DMS114 treated with DMSO at 0.1 percent for 48 hours (cell line): Measurements from ENCODE around the gene SPEN.
"Not testable (repeated sequence)": the region's sequence is repeated elsewhere in the genome, so short reads cannot be mapped to it uniquely, and the experiment has no call there.

Experiments
- DNase-seq: peaks from one replicate; lab custom pipeline; 2025; ENCODE audit not compliant: unreplicated experiment; lab: John Stamatoyannopoulos, UW

The SPEN gene

GRCh38 chr1:15847100-15847892 lies at the start of gene SPEN:
Gene SPEN, plus strand, starts transcription at chr1:15847707. Its CDS starts 361 bp downstream, at chr1:15848068.
- peak; percentile 90 for DNase-seq

GRCh38 chr1:15799004-15799867 lies 48.3 kb upstream of the SPEN start:
- DNase-seq = no peak

GRCh38 chr1:15799928-15800835 lies 47.3 kb upstream of the SPEN start:
- DNase-seq = no peak

- no peak for DNase-seq
Observed at GRCh38 chr1:15802234-15802965, 45.1 kb upstream of the SPEN start.

GRCh38 chr1:15803380-15803779 lies 44.1 kb upstream of the SPEN start:
- no peak for DNase-seq

GRCh38 chr1:15804060-15804459 lies 43.4 kb upstream of the SPEN start:
- DNase-seq = no peak

- DNase-seq = no peak
Observed at GRCh38 chr1:15807121-15807520, 40.4 kb upstream of the SPEN start.

- DNase-seq = not testable (repeated sequence)
Observed at GRCh38 chr1:15807549-15807948, 40.0 kb upstream of the SPEN start, which contains the start of gene UQCRHL. Gene UQCRHL, minus strand, starts transcription at chr1:15807649. Its CDS starts 0 bp downstream, at chr1:15807649.

- no peak for DNase-seq
Observed at GRCh38 chr1:15808955-15809354, 38.6 kb upstream of the SPEN start.

- no peak for DNase-seq
Observed at GRCh38 chr1:15810073-15810472, 37.4 kb upstream of the SPEN start.

- no peak for DNase-seq
Observed at GRCh38 chr1:15816674-15817073, 30.8 kb upstream of the SPEN start.

GRCh38 chr1:15820478-15820877 lies 27.0 kb upstream of the SPEN start:
- DNase-seq = no peak

GRCh38 chr1:15825800-15826199 lies 21.7 kb upstream of the SPEN start:
- DNase-seq = no peak

GRCh38 chr1:15826810-15827507 lies 20.5 kb upstream of the SPEN start:
- no peak for DNase-seq

- not testable (repeated sequence) for DNase-seq
Observed at GRCh38 chr1:15827567-15827966, 19.9 kb upstream of the SPEN start.

- DNase-seq = not testable (repeated sequence)
Observed at GRCh38 chr1:15828931-15829330, 18.6 kb upstream of the SPEN start.

GRCh38 chr1:15830258-15830657 lies 17.2 kb upstream of the SPEN start:
- no peak for DNase-seq

GRCh38 chr1:15833069-15833679 lies 14.3 kb upstream of the SPEN start:
- DNase-seq = peak; percentile 56

- DNase-seq = peak; percentile 85
Observed at GRCh38 chr1:15833842-15834405, 13.6 kb upstream of the SPEN start.
